Erythroblast (primary cell): ENCODE results near the gene KLK13.

Experiments used
- GATA1 ChIP-seq: IDR thresholded peaks from 2 replicates; pipeline ENCODE4 v1.6.1; 2011; ENCODE audit warnings: low read depth, mild to moderate bottlenecking, control low read depth, low read length, moderate library complexity
- POLR2A ChIP-seq: IDR thresholded peaks from 2 replicates; pipeline ENCODE4 v1.6.1; 2011; ENCODE audit warnings: mild to moderate bottlenecking, low read length

- no peak for TF ChIP-seq POLR2A
- no peak for TF ChIP-seq GATA1
Observed at GRCh38 chr19:51108805-51109146, 43.9 kb upstream of the KLK13 start.
